ENCODE results near the gene OGFR.

Gene OGFR

GRCh38 chr20:62859721-62860120 is 55.1 kb downstream of the OGFR start:
- Histone ChIP-seq H4K20me1 (ENCODE audit: low read depth, low read length) (no peaks in the 10 kb centered on the region), H3K27ac (ENCODE audit: low read depth, low read length) (no peak overlapping the region), H3K9me2 (replicated peaks; ENCODE audit: insufficient read depth, low read length) (no peaks in the 10 kb centered on the region), H3K4me2 (ENCODE audit: low read depth, low read length, poor library complexity, severe bottlenecking) (peak overlapping the region; percentile 4), H3K27me3 (ENCODE audit: low read length) (no peaks in the 10 kb centered on the region), H3K9ac (ENCODE audit: low read length) (no peak overlapping the region), H3K79me2 (ENCODE audit: insufficient read depth, low read length) (no peaks in the 10 kb centered on the region), H3F3A (ENCODE audit: insufficient read depth) (peaks cover 11% of the 10 kb centered on the region), H3K36me3 (ENCODE audit: low read length) (no peaks in the 10 kb centered on the region), H3K4me3 (ENCODE audit: insufficient read depth, low read length, poor library complexity, severe bottlenecking) (no peak overlapping the region), H2AFZ (ENCODE audit: low read depth, low read length, severe bottlenecking) (no peak overlapping the region), H3K9me3 (ENCODE audit: insufficient read depth, low read length) (no peaks in the 10 kb centered on the region)
- TF ChIP-seq EZH2phosphoT487 (conservative IDR thresholded peaks at IDR 0.05; ENCODE audit: low read length) (no peak), CTCF (IDR thresholded peaks at IDR 0.05; ENCODE audit: insufficient read depth, low read length, poor library complexity, severe bottlenecking) (no peak)

DNA sequence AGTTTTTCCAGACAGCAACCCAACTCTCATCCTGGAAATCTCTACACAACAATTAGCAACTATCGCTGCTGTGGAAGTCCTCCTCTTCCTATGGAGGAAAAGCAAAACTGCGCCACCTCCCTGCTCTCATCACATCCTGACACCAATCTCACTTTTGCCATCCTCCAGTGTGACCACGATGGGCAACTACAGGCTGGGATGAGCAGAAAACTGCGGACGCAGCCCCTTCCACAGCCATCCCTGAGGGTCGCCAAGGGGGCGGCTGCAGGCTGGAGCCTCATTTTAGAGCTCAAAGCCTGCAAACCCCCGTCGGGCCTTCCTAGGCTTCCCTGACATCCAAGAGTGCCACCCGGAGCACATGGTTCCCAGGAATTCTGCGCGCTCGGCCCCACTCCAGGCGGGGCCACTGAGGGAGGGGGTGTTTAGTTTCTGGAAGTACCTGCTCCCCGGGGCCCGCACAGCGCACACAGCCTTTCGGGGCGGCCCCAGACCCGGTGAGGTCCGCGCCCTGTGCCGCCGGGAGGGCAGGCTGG is 55.8 kb downstream of the OGFR start:
- Histone ChIP-seq H3K36me3 (ENCODE audit: low read length) (no peaks in the 10 kb centered on the region), H4K20me1 (ENCODE audit: low read depth, low read length) (no peaks in the 10 kb centered on the region), H3K9me2 (replicated peaks; ENCODE audit: insufficient read depth, low read length) (no peaks in the 10 kb centered on the region), H2AFZ (ENCODE audit: low read depth, low read length, severe bottlenecking) (no peak overlapping the region), H3K4me3 (ENCODE audit: insufficient read depth, low read length, poor library complexity, severe bottlenecking) (no peak overlapping the region), H3K9me3 (ENCODE audit: insufficient read depth, low read length) (no peaks in the 10 kb centered on the region), H3K27ac (ENCODE audit: low read depth, low read length) (no peak overlapping the region), H3K9ac (ENCODE audit: low read length) (no peak overlapping the region), H3K27me3 (ENCODE audit: low read length) (no peaks in the 10 kb centered on the region), H3K4me2 (ENCODE audit: low read depth, low read length, poor library complexity, severe bottlenecking) (peak overlapping the region; percentile 26), H3K79me2 (ENCODE audit: insufficient read depth, low read length) (no peaks in the 10 kb centered on the region), H3F3A (ENCODE audit: insufficient read depth) (peaks cover 11% of the 10 kb centered on the region)
- TF ChIP-seq EZH2phosphoT487 (conservative IDR thresholded peaks at IDR 0.05; ENCODE audit: low read length) (no peak), CTCF (IDR thresholded peaks at IDR 0.05; ENCODE audit: insufficient read depth, low read length, poor library complexity, severe bottlenecking) (no peak)

- peaks cover 11% of the 10 kb centered on the region for H3F3A ChIP-seq (ENCODE audit: insufficient read depth)
- no peaks in the 10 kb centered on the region for H4K20me1 ChIP-seq (ENCODE audit: low read depth, low read length)
- H3K9ac ChIP-seq (ENCODE audit: low read length), result peak overlapping the region; percentile 37; the same call in 1 of the 2 replicates
- H3K4me2 ChIP-seq (ENCODE audit: low read depth, low read length, poor library complexity, severe bottlenecking), result peak overlapping the region; percentile 40
- no peaks in the 10 kb centered on the region for H3K9me2 ChIP-seq (replicated peaks; ENCODE audit: insufficient read depth, low read length)
- peak overlapping the region; percentile 55 for H3K4me3 ChIP-seq (ENCODE audit: insufficient read depth, low read length, poor library complexity, severe bottlenecking)
- H3K27ac ChIP-seq (ENCODE audit: low read depth, low read length), result no peak overlapping the region
- TF ChIP-seq CTCF (IDR thresholded peaks at IDR 0.05; ENCODE audit: insufficient read depth, low read length, poor library complexity, severe bottlenecking) (no peak), EZH2phosphoT487 (conservative IDR thresholded peaks at IDR 0.05; ENCODE audit: low read length) (no peak)
- H3K27me3 ChIP-seq (ENCODE audit: low read length), result no peaks in the 10 kb centered on the region
- no peaks in the 10 kb centered on the region for H3K79me2 ChIP-seq (ENCODE audit: insufficient read depth, low read length)
- no peaks in the 10 kb centered on the region for H3K9me3 ChIP-seq (ENCODE audit: insufficient read depth, low read length)
- H3K36me3 ChIP-seq (ENCODE audit: low read length), result no peaks in the 10 kb centered on the region
- no peak overlapping the region for H2AFZ ChIP-seq (ENCODE audit: low read depth, low read length, severe bottlenecking)
These were observed 56.5 kb downstream of the OGFR start for GRCh38 chr20:62860924-62861691.

Measured in SU-DHL-6 (cell line).